MCF 10A (cell line): ENCODE data around the gene IL2RA. TPM values are rescaled to one million over a fixed set of nuclear protein-coding genes. Genes with fewer than 3 reads are reported as not detected.
"Not testable (repeated sequence)": the region's sequence is repeated elsewhere in the genome, so short reads cannot be mapped to it uniquely, and the experiment has no call there.

ENCODE experiments used
- BruUV-seq: library from RNA; stranded (reverse); fragments of 400-500 nt; replicated peaks from 2 replicates; lab custom pipeline; 2021; lab: Mats Ljungman, UMichigan
- CTCF ChIA-PET: fragments of 300-600 bp; sonication (Branson Sonifier 250); formaldehyde crosslinking; extraction: SDS; loops from one replicate; lab custom pipeline; 2021; ENCODE audit warnings: antibody characterized with exemption, inconsistent platforms; lab: Yijun Ruan, JAX
- POLR2A ChIA-PET: fragments of 300-600, 350-650 bp; sonication (Branson Sonifier 250); formaldehyde crosslinking; extraction: SDS; loops from one replicate; lab custom pipeline; 2020; ENCODE audit warnings: antibody characterized with exemption, inconsistent platforms; lab: Yijun Ruan, JAX
- DNase-seq: peaks from one replicate; pipeline ENCODE4 v3.0.0-alpha.2; 2018; ENCODE audit not compliant: unreplicated experiment
- H3K27ac Mint-ChIP-seq: one replicate; pipeline ENCODE4 v1.8.0; 2022; ENCODE audit warnings: mild to moderate bottlenecking, low read depth, mixed read lengths; ENCODE audit not compliant: unreplicated experiment
- H3K27me3 Mint-ChIP-seq: one replicate; pipeline ENCODE4 v1.8.0; 2022; ENCODE audit warnings: mixed read lengths; ENCODE audit not compliant: insufficient read depth, unreplicated experiment
- H3K36me3 Mint-ChIP-seq: one replicate; pipeline ENCODE4 v1.8.0; 2022; ENCODE audit warnings: mild to moderate bottlenecking, moderate library complexity, mixed read lengths; ENCODE audit not compliant: insufficient read depth, unreplicated experiment
- H3K4me1 Mint-ChIP-seq: one replicate; pipeline ENCODE4 v1.8.0; 2022; ENCODE audit warnings: mixed read lengths; ENCODE audit not compliant: insufficient read depth, unreplicated experiment
- H3K4me3 Mint-ChIP-seq: one replicate; pipeline ENCODE4 v1.8.0; 2022; ENCODE audit warnings: mild to moderate bottlenecking, moderate library complexity, mixed read lengths; ENCODE audit not compliant: unreplicated experiment
- H3K9me3 Mint-ChIP-seq: one replicate; pipeline ENCODE4 v1.8.0; 2022; ENCODE audit warnings: mixed read lengths; ENCODE audit not compliant: unreplicated experiment
- intact Hi-C: fragments of 100-400 bp; cut with micrococcal nuclease; formaldehyde crosslinking; loops from 2 replicates; pipeline ENCODE4 v1.14.1; 2022
- total RNA-seq: library from RNA; stranded (reverse); gene quantifications from 2 replicates; pipeline ENCODE4 v1.2.3, GENCODE V29; 2022
- TF ChIP-seq, protein P1 (sequence below): fragments of 200-600 bp; IDR thresholded peaks from one replicate; pipeline ENCODE4 v1.8.0; 2022; ENCODE audit warnings: antibody characterized with exemption, mild to moderate bottlenecking; ENCODE audit not compliant: unreplicated experiment

The IL2RA gene
- total RNA-seq, 1 experiment from 2014 or later: not detected

DNA sequence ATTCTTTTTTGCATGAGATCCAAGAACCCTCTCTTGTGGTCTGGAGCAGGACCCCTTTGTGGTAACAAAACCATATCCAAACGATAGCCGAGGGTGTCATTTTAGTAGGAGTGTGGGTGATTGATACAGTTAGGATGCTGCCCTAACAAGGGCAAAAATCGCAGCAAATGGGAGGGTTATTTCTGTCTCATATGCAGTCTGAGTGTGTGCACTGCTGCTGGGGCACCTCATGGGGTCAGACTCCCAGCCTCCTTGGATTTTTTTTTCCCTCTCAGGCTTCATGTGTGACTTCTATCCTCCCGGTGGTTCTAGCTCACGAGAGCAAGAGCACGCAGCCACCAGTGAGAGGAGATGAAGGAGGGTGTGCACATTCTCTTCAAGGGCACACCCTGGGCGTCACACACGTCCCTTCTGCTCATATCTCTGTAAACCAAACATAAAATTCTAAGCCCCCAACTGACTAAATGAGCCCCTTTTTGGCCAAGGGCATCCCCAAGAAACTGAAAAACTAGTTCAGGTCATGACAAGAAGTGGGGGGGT is 56.2 kb downstream of the IL2RA start:
- POLR2A ChIA-PET: interaction anchor here (1.7 kb wide), 1 partner anchor 29 kb away, joined by 3 read pairs; no protein-coding TSS in a partner anchor

DNA sequence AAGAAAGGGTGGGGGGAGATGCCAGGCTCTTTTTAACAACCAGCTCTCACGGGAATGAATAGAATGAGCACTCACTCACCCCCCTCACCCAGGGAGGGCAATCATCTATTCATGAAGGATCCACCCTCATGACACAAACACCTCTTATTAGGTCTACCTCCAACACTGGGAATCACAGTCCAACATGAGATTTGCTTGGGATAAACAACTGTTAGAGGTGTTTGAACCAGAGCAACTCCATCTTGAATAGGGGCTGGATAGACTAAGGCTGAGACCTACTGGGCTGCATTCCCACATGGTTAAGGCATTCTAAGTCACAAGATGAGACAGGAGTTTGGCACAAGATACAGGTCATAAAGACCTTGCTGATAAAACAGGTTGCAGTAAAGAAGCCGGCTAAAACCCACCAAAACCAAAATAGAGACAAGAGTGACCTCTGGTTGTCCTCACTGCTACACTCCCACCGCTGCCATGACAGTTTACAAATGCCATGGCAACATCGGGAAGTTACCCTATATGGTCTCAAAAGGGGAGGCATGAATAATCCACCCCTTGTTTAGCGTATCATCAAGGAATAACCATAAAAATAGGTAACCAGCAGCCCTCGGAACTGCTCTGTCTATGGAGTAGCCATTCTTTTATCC is 56.9 kb downstream of the IL2RA start:
- POLR2A ChIA-PET, H3K4me1 Mint-ChIP-seq, CTCF ChIA-PET, DNase-seq, H3K9me3 Mint-ChIP-seq, BruUV-seq, H3K36me3 Mint-ChIP-seq, intact Hi-C loops, H3K27ac Mint-ChIP-seq, H3K4me3 Mint-ChIP-seq: not testable (repeated sequence)
- H3K27me3 Mint-ChIP-seq: peaks cover 61% of the 10 kb centered on the region

More for the DNA sequence above, 56.2 kb downstream of the IL2RA start:
- intact Hi-C loops: no loop called here
- H3K27me3 Mint-ChIP-seq: peaks cover 55% of the 10 kb centered on the region
- no TSS peak for BruUV-seq
- CTCF ChIA-PET: no interaction called here
- TF ChIP-seq, protein P1, sequence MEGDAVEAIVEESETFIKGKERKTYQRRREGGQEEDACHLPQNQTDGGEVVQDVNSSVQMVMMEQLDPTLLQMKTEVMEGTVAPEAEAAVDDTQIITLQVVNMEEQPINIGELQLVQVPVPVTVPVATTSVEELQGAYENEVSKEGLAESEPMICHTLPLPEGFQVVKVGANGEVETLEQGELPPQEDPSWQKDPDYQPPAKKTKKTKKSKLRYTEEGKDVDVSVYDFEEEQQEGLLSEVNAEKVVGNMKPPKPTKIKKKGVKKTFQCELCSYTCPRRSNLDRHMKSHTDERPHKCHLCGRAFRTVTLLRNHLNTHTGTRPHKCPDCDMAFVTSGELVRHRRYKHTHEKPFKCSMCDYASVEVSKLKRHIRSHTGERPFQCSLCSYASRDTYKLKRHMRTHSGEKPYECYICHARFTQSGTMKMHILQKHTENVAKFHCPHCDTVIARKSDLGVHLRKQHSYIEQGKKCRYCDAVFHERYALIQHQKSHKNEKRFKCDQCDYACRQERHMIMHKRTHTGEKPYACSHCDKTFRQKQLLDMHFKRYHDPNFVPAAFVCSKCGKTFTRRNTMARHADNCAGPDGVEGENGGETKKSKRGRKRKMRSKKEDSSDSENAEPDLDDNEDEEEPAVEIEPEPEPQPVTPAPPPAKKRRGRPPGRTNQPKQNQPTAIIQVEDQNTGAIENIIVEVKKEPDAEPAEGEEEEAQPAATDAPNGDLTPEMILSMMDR: no peak
- no peak overlapping the region for H3K4me3 Mint-ChIP-seq
- no peaks in the 10 kb centered on the region for H3K9me3 Mint-ChIP-seq
- DNase-seq: no peak
- no peak overlapping the region for H3K27ac Mint-ChIP-seq
- H3K36me3 Mint-ChIP-seq: no peaks in the 10 kb centered on the region
- H3K4me1 Mint-ChIP-seq: no peaks in the 10 kb centered on the region

DNA sequence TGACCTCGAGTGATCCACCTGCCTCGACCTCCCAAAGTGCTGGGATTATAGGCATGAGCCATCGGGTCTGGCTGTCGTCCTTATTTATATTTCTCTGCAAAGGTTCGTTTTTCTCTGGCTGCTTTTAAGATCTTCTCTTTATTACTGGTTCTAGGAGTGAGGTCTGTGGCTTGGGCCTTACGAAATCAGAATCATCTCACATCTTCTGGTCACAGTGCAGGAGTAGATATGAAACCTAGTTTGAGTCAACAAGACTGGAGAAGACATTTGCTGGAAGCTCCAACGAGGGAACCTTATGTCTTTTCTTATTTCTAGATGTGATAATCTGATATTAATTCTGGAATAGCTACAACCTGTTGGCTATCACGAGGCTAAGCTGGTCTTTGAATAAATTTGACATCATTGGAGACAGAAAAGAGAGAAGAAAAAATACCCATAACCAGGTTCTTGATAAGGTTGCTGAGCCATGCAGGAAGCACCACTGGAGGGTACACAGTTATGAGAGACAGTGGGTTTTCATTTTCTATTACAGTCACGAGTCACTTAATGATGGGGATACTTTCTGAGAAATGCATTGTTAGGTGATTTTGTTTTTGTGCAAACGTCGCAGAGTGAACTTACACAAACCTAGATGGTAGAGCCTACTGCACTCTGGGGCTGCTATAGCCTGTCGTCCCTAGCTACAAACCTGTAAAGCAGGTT is 59.2 kb downstream of the IL2RA start:
- H3K27me3 Mint-ChIP-seq: peaks cover 82% of the 10 kb centered on the region
- no TSS peak for BruUV-seq

DNA sequence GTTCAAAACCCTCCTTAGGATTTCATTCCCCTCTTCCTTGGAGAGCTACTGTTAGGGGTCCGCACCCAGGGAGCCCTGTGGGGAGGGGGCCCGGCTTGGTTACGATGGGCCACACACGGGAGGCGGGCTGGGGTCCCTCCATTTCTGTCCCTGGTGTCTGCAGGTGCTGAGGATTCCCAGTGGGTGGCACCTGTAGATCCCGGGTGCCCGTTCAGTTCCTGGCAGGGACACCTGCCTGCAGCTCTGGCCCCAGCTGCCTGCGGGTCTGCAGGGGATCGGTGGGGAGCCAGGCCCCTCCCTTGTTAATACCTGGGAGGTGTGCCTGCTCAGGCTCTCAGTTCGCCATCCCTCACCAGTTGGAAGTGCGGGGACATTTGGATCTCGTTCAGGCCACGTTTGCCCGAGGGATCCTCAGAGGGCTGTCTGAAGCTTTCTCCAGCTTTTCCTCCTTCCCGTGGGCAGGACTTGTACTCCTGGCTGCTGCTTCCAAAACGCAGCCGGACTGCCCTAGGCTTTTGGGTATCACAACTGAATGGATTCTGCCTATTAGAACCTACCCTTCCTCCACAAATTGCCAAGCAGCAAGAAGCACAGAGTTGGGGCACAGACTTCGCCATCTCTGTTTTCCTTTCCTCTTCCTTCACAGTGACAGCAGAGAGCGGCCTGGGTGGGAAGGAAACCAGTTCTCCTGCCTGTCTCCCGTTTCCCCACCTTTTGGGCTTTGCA is 62.6 kb downstream of the IL2RA start:
- no peaks in the 10 kb centered on the region for H3K36me3 Mint-ChIP-seq
- intact Hi-C loops: no loop called here
- TF ChIP-seq, protein P1: no peak
- BruUV-seq: no TSS peak
- H3K27ac Mint-ChIP-seq: no peak overlapping the region
- ChIA-PET POLR2A (no interaction called here), CTCF (no interaction called here)
- H3K4me1 Mint-ChIP-seq: no peaks in the 10 kb centered on the region
- H3K9me3 Mint-ChIP-seq: no peaks in the 10 kb centered on the region
- no peak for DNase-seq
- no peak overlapping the region for H3K4me3 Mint-ChIP-seq
- H3K27me3 Mint-ChIP-seq: peaks cover 65% of the 10 kb centered on the region

More for the DNA sequence above, 59.2 kb downstream of the IL2RA start:
- Mint-ChIP-seq H3K9me3 (no peaks in the 10 kb centered on the region), H3K4me3 (no peak overlapping the region), H3K36me3 (no peaks in the 10 kb centered on the region), H3K27ac (no peak overlapping the region), H3K4me1 (no peaks in the 10 kb centered on the region)
- no peak for DNase-seq
- intact Hi-C loops: no loop called here
- ChIA-PET CTCF (interaction anchor here (0.6 kb wide), 1 partner anchor 50 kb away, joined by 3 read pairs; no protein-coding TSS in a partner anchor), POLR2A (interaction anchor here (0.6 kb wide), 1 partner anchor 807 kb away, joined by 5 read pairs; no protein-coding TSS in a partner anchor)
- TF ChIP-seq, protein P1: no peak
